Measurements from ENCODE around the gene ELAVL3. TPM values are rescaled to one million over a fixed set of nuclear protein-coding genes. Genes with fewer than 3 reads are reported as not detected.
A peak's percentile ranks its signal among the peaks of the same experiment; 100 is the strongest.

The ELAVL3 gene
- total RNA-seq, 4 donors from 2014 or later, result not detected

DNA sequence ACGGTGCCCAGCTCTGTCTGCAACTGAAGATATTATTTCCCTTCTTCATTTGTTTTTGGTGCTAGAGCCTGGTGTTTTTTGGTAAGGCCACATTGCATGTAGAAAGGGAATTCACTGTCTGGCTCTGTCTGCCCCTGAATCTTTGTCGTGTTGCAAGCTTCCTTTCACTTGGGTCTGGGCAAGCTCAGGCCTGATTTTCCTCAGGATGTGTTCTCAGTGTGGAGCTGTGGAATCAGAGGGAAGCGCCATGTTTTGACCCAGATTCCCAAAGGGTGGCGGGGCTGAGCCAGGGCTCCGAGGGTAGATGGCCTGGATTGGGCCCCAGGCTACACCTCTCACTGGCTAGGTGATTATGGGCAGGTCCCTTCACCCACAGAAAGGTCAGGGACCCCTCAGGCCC lies 36.8 kb downstream of the ELAVL3 start:
- Histone ChIP-seq H3K27me3 (no peaks in the 10 kb centered on the region), H3K4me3 (no peak overlapping the region), H3K9me3 (no peaks in the 10 kb centered on the region), H3K27ac (peak overlapping the region in 3 of 4 donors; percentile 23 to 51 (median 48)), H3K4me1 (no peaks in the 10 kb centered on the region), H3K36me3 (peaks cover 0 to 80% of the 10 kb centered on the region in 2 donors)
- TF ChIP-seq, protein P1, sequence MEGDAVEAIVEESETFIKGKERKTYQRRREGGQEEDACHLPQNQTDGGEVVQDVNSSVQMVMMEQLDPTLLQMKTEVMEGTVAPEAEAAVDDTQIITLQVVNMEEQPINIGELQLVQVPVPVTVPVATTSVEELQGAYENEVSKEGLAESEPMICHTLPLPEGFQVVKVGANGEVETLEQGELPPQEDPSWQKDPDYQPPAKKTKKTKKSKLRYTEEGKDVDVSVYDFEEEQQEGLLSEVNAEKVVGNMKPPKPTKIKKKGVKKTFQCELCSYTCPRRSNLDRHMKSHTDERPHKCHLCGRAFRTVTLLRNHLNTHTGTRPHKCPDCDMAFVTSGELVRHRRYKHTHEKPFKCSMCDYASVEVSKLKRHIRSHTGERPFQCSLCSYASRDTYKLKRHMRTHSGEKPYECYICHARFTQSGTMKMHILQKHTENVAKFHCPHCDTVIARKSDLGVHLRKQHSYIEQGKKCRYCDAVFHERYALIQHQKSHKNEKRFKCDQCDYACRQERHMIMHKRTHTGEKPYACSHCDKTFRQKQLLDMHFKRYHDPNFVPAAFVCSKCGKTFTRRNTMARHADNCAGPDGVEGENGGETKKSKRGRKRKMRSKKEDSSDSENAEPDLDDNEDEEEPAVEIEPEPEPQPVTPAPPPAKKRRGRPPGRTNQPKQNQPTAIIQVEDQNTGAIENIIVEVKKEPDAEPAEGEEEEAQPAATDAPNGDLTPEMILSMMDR (IDR thresholded peaks at IDR 0.05 in 4 of 5, conservative IDR thresholded peaks at IDR 0.05 in 1 of 5), result no peak
- TF ChIP-seq POLR2A (IDR thresholded peaks at IDR 0.05), result no peak
- in situ Hi-C loops (cut with MboI; ENCODE audit: low sequenced_read_pairs in 4 of 4) (no loop called here), intact Hi-C loops (cut with DNase I; ENCODE audit: low total_unique reads) (no loop called here)
- ATAC-seq (no peak), DNase-seq (no peak)

- ATAC-seq (no peak), DNase-seq (no peak)
- TF ChIP-seq POLR2A (IDR thresholded peaks at IDR 0.05), result no peak
- TF ChIP-seq, protein P1 (IDR thresholded peaks at IDR 0.05 in 4 of 5, conservative IDR thresholded peaks at IDR 0.05 in 1 of 5), result no peak
- Histone ChIP-seq H3K4me1 (peaks cover 14% of the 10 kb centered on the region in 2 donors), H3K36me3 (peaks cover 0 to 60% of the 10 kb centered on the region in 2 donors), H3K27ac (no peak overlapping the region), H3K4me3 (no peak overlapping the region), H3K27me3 (no peaks in the 10 kb centered on the region), H3K9me3 (no peaks in the 10 kb centered on the region)
- in situ Hi-C loops (cut with MboI; ENCODE audit: low sequenced_read_pairs in 4 of 4), result loop anchor here in 1 of 4 donors (5.0 kb wide), 1 partner anchor 61 kb away; no protein-coding TSS in a partner anchor
- intact Hi-C loops (cut with DNase I; ENCODE audit: low total_unique reads), result no loop called here
Observed at GRCh38 chr19:11437955-11438354, 42.9 kb downstream of the ELAVL3 start.

DNA sequence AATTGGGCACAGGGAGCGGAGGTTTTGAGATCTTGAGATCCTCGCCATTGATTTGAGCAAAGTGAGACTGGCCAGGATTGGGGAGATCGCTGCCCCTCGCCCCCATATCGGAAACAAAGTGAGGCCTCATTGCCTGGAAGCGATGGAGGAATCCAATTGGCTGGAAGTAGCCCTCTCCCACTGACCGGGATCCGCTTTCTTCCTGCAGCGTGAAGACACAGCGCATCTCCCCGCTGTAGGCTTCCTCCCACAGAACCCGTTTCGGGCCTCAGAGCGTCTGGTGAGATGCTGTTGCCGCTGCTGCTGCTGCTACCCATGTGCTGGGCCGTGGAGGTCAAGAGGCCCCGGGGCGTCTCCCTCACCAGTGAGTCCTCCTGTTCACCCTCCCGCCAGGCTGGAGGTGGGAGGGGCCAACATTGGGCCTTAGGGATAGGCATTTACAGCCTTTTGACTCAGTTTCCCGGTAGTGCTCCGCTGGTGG lies 45.0 kb downstream of the ELAVL3 start:
- Histone ChIP-seq H3K4me3 (peak overlapping the region; percentile 71 to 85 (median 78)), H3K27me3 (no peaks in the 10 kb centered on the region), H3K4me1 (peaks cover 14% of the 10 kb centered on the region in 2 donors), H3K9me3 (no peaks in the 10 kb centered on the region), H3K36me3 (peaks cover 0 to 40% of the 10 kb centered on the region in 2 donors), H3K27ac (peak overlapping the region; percentile 65 to 85 (median 76))
- in situ Hi-C loops (cut with MboI; ENCODE audit: low sequenced_read_pairs in 4 of 4) (loop anchor here in 1 of 4 donors (5.0 kb wide), 1 partner anchor 59 kb away; no protein-coding TSS in a partner anchor), intact Hi-C loops (cut with DNase I; ENCODE audit: low total_unique reads) (loop anchor here (1.0 to 2.0 kb wide), 5 partner anchors 55 to 161 kb away; partner anchors contain the start of genes ECSIT, ELOF1, ZNF627 and ZNF653)
- ATAC-seq (peak in 1 of 2 donors; percentile 1), DNase-seq (no peak)
- TF ChIP-seq POLR2A (IDR thresholded peaks at IDR 0.05), result no peak
- TF ChIP-seq, protein P1 (IDR thresholded peaks at IDR 0.05 in 4 of 5, conservative IDR thresholded peaks at IDR 0.05 in 1 of 5), result no peak

GRCh38 chr19:11435057-11435832 lies 45.6 kb downstream of the ELAVL3 start, which contains the start of the genes ODAD3 and PRKCSH:
ODAD3 (minus strand) TSS chr19:11435121; CDS start chr19:11435016, 105 bp downstream.
PRKCSH (plus strand) TSS chr19:11435635; CDS start chr19:11436118, 483 bp downstream.
- intact Hi-C loops (cut with DNase I; ENCODE audit: low total_unique reads) (loop anchor here (1.0 to 2.0 kb wide), 5 partner anchors 54 to 162 kb away; partner anchors contain the start of genes ECSIT, ELOF1, ZNF627 and ZNF653), in situ Hi-C loops (cut with MboI; ENCODE audit: low sequenced_read_pairs in 4 of 4) (loop anchor here in 1 of 4 donors (5.0 kb wide), 1 partner anchor 58 kb away; no protein-coding TSS in a partner anchor)
- TF ChIP-seq, protein P1 (IDR thresholded peaks at IDR 0.05 in 4 of 5, conservative IDR thresholded peaks at IDR 0.05 in 1 of 5), result peak; percentile 82 to 97 (median 93)
- TF ChIP-seq POLR2A (IDR thresholded peaks at IDR 0.05), result peak in 1 of 2 donors; percentile 8
- peaks cover 0 to 33% of the 10 kb centered on the region in 2 donors for H3K36me3 ChIP-seq
- no peaks in the 10 kb centered on the region for H3K27me3 ChIP-seq
- peak; percentile 97 to 98 for DNase-seq
- peak within 1 kb of the TSS; percentile 65 to 85 (median 76) for H3K27ac ChIP-seq
- ATAC-seq, result peak; percentile 97 to 99
- H3K9me3 ChIP-seq, result no peaks in the 10 kb centered on the region
- H3K4me1 ChIP-seq, result peaks cover 14% of the 10 kb centered on the region in 2 donors
- peak within 1 kb of the TSS; percentile 71 to 85 (median 78) for H3K4me3 ChIP-seq

Measured in gastrocnemius medialis (tissue), 4 donors.